WTC11 (cell line): ENCODE data around the gene GFOD1. TPM values are rescaled to one million over a fixed set of nuclear protein-coding genes. Genes with fewer than 3 reads are reported as not detected.

Experiments used
- ATAC-seq: fragments of 200-7000 bp; cut with Tn5 transposase; 2 replicates; pipeline ENCODE4 v1.10.0; 2021; ENCODE audit warnings: mild to moderate bottlenecking, moderate library complexity
- CTCF ChIA-PET: fragments of 300-600 bp; sonication (Branson Sonifier 250); formaldehyde crosslinking; loops from one replicate; lab custom pipeline; 2021; ENCODE audit warnings: antibody characterized with exemption; lab: Charles Lee
- POLR2A ChIA-PET: fragments of 350-600 bp; sonication (Branson Sonifier 250); formaldehyde crosslinking; loops from one replicate; lab custom pipeline; 2021; ENCODE audit warnings: antibody characterized with exemption; lab: Charles Lee
- DNase-seq: peaks from one replicate; pipeline ENCODE4 v3.0.0; 2021; ENCODE audit warnings: low spot score
- H3K27ac Mint-ChIP-seq: 2 replicates; pipeline ENCODE4 v1.8.0; 2021; ENCODE audit warnings: mixed read lengths
- H3K27me3 Mint-ChIP-seq: 2 replicates; pipeline ENCODE4 v1.8.0; 2021; ENCODE audit warnings: low read depth, mild to moderate bottlenecking, moderate library complexity, mixed read lengths
- H3K36me3 Mint-ChIP-seq: 2 replicates; pipeline ENCODE4 v1.8.0; 2021; ENCODE audit warnings: mixed read lengths
- H3K4me1 Mint-ChIP-seq: 2 replicates; pipeline ENCODE4 v1.8.0; 2022; ENCODE audit warnings: mixed read lengths
- H3K4me3 Mint-ChIP-seq: 2 replicates; pipeline ENCODE4 v1.8.0; 2021; ENCODE audit warnings: mild to moderate bottlenecking, moderate library complexity, mixed read lengths
- H3K9me3 Mint-ChIP-seq: 2 replicates; pipeline ENCODE4 v1.8.0; 2021; ENCODE audit warnings: mixed read lengths
- AR ChIP-seq: fragments of 250-450 bp; sonication (Bioruptor Pico); IDR thresholded peaks from 2 replicates; pipeline ENCODE4 v1.9.0; 2021; ENCODE audit warnings: mild to moderate bottlenecking
- CREM ChIP-seq: sonication (generic); formaldehyde crosslinking; IDR thresholded peaks from 2 replicates; pipeline ENCODE4 v1.8.1; 2022; ENCODE audit warnings: mild to moderate bottlenecking, missing genetic modification reagents, moderate library complexity
- E2F5 ChIP-seq: sonication (generic); formaldehyde crosslinking; IDR thresholded peaks from 2 replicates; pipeline ENCODE4 v1.8.1; 2022; ENCODE audit warnings: mild to moderate bottlenecking, moderate library complexity, missing genetic modification reagents
- FOXP4 ChIP-seq: sonication (generic); formaldehyde crosslinking; IDR thresholded peaks from 2 replicates; pipeline ENCODE4 v1.8.0; 2022; ENCODE audit warnings: mild to moderate bottlenecking, missing genetic modification reagents
- JUN ChIP-seq: sonication (generic); formaldehyde crosslinking; IDR thresholded peaks from 2 replicates; pipeline ENCODE4 v1.8.0; 2023; ENCODE audit warnings: mild to moderate bottlenecking, missing genetic modification reagents
- MXD4 ChIP-seq: fragments of 250-450 bp; sonication (Bioruptor Pico); IDR thresholded peaks from 2 replicates; pipeline ENCODE4 v1.8.0; 2021; ENCODE audit warnings: mild to moderate bottlenecking, moderate library complexity, borderline replicate concordance
- PREB ChIP-seq: sonication (generic); formaldehyde crosslinking; IDR thresholded peaks from 2 replicates; pipeline ENCODE4 v1.8.1; 2022; ENCODE audit warnings: mild to moderate bottlenecking, missing genetic modification reagents, moderate library complexity, borderline replicate concordance
- SOX15 ChIP-seq: fragments of 250-450 bp; sonication (Bioruptor Pico); IDR thresholded peaks from 2 replicates; pipeline ENCODE4 v1.9.0; 2021; ENCODE audit warnings: mild to moderate bottlenecking
- TEAD4 ChIP-seq: sonication (generic); formaldehyde crosslinking; IDR thresholded peaks from 2 replicates; pipeline ENCODE4 v1.8.0; 2022; ENCODE audit warnings: mild to moderate bottlenecking, missing genetic modification reagents
- ZNF423 ChIP-seq: fragments of 250-450 bp; sonication (Bioruptor Pico); IDR thresholded peaks from 2 replicates; pipeline ENCODE4 v2.1.2; 2022; ENCODE audit warnings: mild to moderate bottlenecking, moderate library complexity
- ZNF671 ChIP-seq: fragments of 250-450 bp; sonication (Bioruptor Pico); IDR thresholded peaks from 2 replicates; pipeline ENCODE4 v1.8.0; 2021; ENCODE audit warnings: mild to moderate bottlenecking
- total RNA-seq: library from RNA; stranded (reverse); gene quantifications from 3 replicates; pipeline ENCODE4 v1.2.3, GENCODE V29; 2021
- TF ChIP-seq, protein P1 (sequence below): fragments of 250-450 bp; sonication (Bioruptor Pico); IDR thresholded peaks from 2 replicates; pipeline ENCODE4 v1.9.0; 2021; ENCODE audit warnings: mild to moderate bottlenecking
- TF ChIP-seq, protein P2 (sequence below): sonication (generic); formaldehyde crosslinking; IDR thresholded peaks from 2 replicates; pipeline ENCODE4 v1.8.0; 2022; ENCODE audit warnings: missing genetic modification reagents

GFOD1 gene
- total RNA-seq, 1 experiment from 2014 or later, result 8.5 TPM

DNA sequence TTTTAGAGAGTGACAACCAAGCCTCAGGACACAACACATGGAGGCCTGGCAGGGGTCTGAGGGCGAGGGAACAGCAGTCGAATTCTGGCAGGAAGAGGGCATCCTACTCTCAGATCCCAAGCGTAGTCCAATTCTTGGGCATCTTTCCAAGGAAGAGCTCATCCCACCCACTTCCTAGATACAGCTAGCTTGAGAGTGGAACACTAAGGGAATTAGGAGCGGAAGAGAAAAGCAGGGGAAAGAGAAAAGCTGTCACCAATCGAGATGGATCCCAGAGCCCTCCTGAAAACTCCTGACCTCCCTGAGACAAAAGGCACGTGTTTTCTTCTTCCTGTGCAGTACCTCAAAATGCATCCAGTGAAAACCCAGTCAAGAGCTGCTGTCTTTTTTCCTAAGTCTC lies 67.1 kb downstream of the GFOD1 start:
- DNase-seq, result no peak
- Mint-ChIP-seq H3K4me3 (no peak overlapping the region), H3K27ac (peak overlapping the region; percentile 100)

DNA sequence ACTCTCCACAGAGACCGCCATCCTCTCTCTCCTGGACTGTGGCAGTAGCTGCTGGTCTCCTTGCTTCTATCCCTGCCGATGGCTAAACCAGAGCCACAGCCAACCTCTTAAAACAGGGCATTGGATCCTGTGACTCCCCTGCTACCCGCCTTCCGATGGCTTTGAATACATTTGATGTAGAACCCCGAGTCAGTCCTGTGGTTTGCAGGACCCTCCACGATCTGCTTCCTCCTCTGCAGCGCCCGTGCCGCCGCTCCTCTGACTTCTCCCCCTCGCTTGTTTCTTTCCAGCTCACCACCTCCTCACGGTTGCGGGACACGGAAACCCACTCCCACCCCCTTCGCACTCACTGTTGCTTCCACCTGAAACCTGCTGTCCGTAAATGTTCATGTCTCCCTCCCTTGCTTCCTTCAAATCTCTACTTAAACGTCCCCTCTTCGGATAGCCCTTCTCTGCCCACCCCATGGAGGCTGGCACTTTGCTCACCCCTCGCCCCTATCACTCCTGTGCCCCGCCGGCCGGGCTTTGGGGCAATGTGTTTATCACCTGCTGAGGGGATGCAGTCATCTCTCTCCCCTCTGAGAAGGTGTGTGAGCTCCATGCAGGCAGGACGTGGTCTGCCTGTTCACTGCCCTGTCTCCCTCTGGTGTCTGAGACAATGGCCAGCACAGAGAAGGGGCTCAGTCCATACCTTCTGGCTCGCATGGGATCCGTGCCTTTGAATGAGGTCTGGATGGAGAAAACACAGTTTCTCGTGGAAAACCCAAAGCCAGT lies 67.8 kb downstream of the GFOD1 start:
- POLR2A ChIA-PET, result no interaction called here
- ATAC-seq (no peak), DNase-seq (no peak)
- H3K36me3 Mint-ChIP-seq, result peaks cover 4% of the 10 kb centered on the region
- peaks cover 5% of the 10 kb centered on the region for H3K9me3 Mint-ChIP-seq
- no peak overlapping the region for H3K4me3 Mint-ChIP-seq
- CTCF ChIA-PET, result interaction anchor here (1.0 kb wide), 1 partner anchor 156 kb away, joined by 3 read pairs; no protein-coding TSS in a partner anchor
- H3K4me1 Mint-ChIP-seq, result peaks cover 72% of the 10 kb centered on the region
- peak overlapping the region; percentile 100 for H3K27ac Mint-ChIP-seq
- H3K27me3 Mint-ChIP-seq, result no peaks in the 10 kb centered on the region
- TF ChIP-seq SOX15 (no peak), PREB (no peak), JUN (CRISPR knock-in tag) (no peak), AR (CRISPR knock-in tag) (no peak), FOXP4 (CRISPR knock-in tag) (no peak), MXD4 (CRISPR knock-in tag) (no peak), E2F5 (CRISPR knock-in tag) (no peak), TEAD4 (CRISPR knock-in tag) (no peak)

More for the DNA sequence above, 67.1 kb downstream of the GFOD1 start:
- H3K36me3 Mint-ChIP-seq, result peaks cover 4% of the 10 kb centered on the region
- ATAC-seq, result no peak
- peaks cover 73% of the 10 kb centered on the region for H3K4me1 Mint-ChIP-seq
- no peaks in the 10 kb centered on the region for H3K27me3 Mint-ChIP-seq
- CTCF ChIA-PET, result interaction anchor here (0.5 to 1.0 kb wide), 2 partner anchors 129 to 155 kb away, joined by 3 to 4 read pairs; no protein-coding TSS in a partner anchor
- POLR2A ChIA-PET, result no interaction called here
- peaks cover 5% of the 10 kb centered on the region for H3K9me3 Mint-ChIP-seq
- TF ChIP-seq, protein P1, sequence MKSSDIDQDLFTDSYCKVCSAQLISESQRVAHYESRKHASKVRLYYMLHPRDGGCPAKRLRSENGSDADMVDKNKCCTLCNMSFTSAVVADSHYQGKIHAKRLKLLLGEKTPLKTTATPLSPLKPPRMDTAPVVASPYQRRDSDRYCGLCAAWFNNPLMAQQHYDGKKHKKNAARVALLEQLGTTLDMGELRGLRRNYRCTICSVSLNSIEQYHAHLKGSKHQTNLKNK (CRISPR knock-in tag), result no peak
- TF ChIP-seq ZNF423 (no peak), ZNF671 (CRISPR knock-in tag) (no peak), PREB (no peak), FOXP4 (CRISPR knock-in tag) (no peak), CREM (CRISPR knock-in tag) (no peak)
- TF ChIP-seq, protein P2, sequence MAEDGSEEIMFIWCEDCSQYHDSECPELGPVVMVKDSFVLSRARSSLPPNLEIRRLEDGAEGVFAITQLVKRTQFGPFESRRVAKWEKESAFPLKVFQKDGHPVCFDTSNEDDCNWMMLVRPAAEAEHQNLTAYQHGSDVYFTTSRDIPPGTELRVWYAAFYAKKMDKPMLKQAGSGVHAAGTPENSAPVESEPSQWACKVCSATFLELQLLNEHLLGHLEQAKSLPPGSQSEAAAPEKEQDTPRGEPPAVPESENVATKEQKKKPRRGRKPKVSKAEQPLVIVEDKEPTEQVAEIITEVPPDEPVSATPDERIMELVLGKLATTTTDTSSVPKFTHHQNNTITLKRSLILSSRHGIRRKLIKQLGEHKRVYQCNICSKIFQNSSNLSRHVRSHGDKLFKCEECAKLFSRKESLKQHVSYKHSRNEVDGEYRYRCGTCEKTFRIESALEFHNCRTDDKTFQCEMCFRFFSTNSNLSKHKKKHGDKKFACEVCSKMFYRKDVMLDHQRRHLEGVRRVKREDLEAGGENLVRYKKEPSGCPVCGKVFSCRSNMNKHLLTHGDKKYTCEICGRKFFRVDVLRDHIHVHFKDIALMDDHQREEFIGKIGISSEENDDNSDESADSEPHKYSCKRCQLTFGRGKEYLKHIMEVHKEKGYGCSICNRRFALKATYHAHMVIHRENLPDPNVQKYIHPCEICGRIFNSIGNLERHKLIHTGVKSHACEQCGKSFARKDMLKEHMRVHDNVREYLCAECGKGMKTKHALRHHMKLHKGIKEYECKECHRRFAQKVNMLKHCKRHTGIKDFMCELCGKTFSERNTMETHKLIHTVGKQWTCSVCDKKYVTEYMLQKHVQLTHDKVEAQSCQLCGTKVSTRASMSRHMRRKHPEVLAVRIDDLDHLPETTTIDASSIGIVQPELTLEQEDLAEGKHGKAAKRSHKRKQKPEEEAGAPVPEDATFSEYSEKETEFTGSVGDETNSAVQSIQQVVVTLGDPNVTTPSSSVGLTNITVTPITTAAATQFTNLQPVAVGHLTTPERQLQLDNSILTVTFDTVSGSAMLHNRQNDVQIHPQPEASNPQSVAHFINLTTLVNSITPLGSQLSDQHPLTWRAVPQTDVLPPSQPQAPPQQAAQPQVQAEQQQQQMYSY (CRISPR knock-in tag), result no peak
- TF ChIP-seq, all 79 proteins: peak for 0
